ENCODE data around the gene LRRC75A.

GRCh38 chr17:16488968-16489337, 3.0 kb downstream of the LRRC75A start:
- TF ChIP-seq CTCF (CRISPR knock-in tag; IDR thresholded peaks at IDR 0.05) (no peak), EEA1 (CRISPR knock-in tag; IDR thresholded peaks at IDR 0.05; ENCODE audit: borderline replicate concordance) (no peak), GATA4 (IDR thresholded peaks at IDR 0.05; ENCODE audit: borderline replicate concordance, low read depth) (no peak), YY1 (IDR thresholded peaks at IDR 0.05; ENCODE audit: insufficient read depth, insufficient replicate concordance, low read depth, low read length) (no peak), HOXA3 (CRISPR knock-in tag; IDR thresholded peaks at IDR 0.05) (no peak), GLI4 (CRISPR knock-in tag; IDR thresholded peaks at IDR 0.05; ENCODE audit: borderline replicate concordance) (no peak), POLR2A (IDR thresholded peaks at IDR 0.05; ENCODE audit: insufficient read depth in 1 of 2, low read depth in 2 of 2, low read length in 2 of 2) (no peak), NCOA1 (CRISPR knock-in tag; IDR thresholded peaks at IDR 0.05) (no peak), ELK4 (CRISPR knock-in tag; IDR thresholded peaks at IDR 0.05; ENCODE audit: borderline replicate concordance) (no peak), SATB2 (CRISPR knock-in tag; IDR thresholded peaks at IDR 0.05) (no peak), ZNF761 (CRISPR knock-in tag; conservative IDR thresholded peaks at IDR 0.05) (no peak), ZNF75D (CRISPR knock-in tag; IDR thresholded peaks at IDR 0.05; ENCODE audit: borderline replicate concordance) (no peak)
